HG03432 (cell line): Measurements from ENCODE around the gene FNDC11.

Source experiments
- ATAC-seq: cut with Tn5 transposase; IDR thresholded peaks from one replicate; pipeline ENCODE4 v1.9.1; 2021; ENCODE audit warnings: mild to moderate bottlenecking, moderate library complexity; ENCODE audit not compliant: unreplicated experiment

FNDC11 gene

GRCh38 chr20:63522981-63523611 lies 30.9 kb upstream of the FNDC11 start:
- no peak for ATAC-seq

- ATAC-seq, result no peak
Measured at GRCh38 chr20:63525185-63525584, 28.8 kb upstream of the FNDC11 start.

GRCh38 chr20:63525971-63526370 lies 28.0 kb upstream of the FNDC11 start:
- no peak for ATAC-seq

- no peak for ATAC-seq
Measured at GRCh38 chr20:63527184-63527583, 26.8 kb upstream of the FNDC11 start.

- ATAC-seq, result no peak
Measured at GRCh38 chr20:63529180-63529860, 24.6 kb upstream of the FNDC11 start.

GRCh38 chr20:63529861-63530787 lies 23.8 kb upstream of the FNDC11 start:
- ATAC-seq, result no peak

- ATAC-seq, result no peak
Measured at GRCh38 chr20:63530788-63531160, 23.2 kb upstream of the FNDC11 start.

GRCh38 chr20:63531686-63532448 lies 22.1 kb upstream of the FNDC11 start:
- no peak for ATAC-seq

- no peak for ATAC-seq
Measured at GRCh38 chr20:63532449-63532971, 21.4 kb upstream of the FNDC11 start.

- ATAC-seq, result no peak
Measured at GRCh38 chr20:63533388-63533787, 20.6 kb upstream of the FNDC11 start.

- ATAC-seq, result no peak
Measured at GRCh38 chr20:63533871-63534393, 20.0 kb upstream of the FNDC11 start.

- ATAC-seq, result no peak
Measured at GRCh38 chr20:63534427-63534830, 19.5 kb upstream of the FNDC11 start.

- ATAC-seq, result no peak
Measured at GRCh38 chr20:63534831-63535651, 18.9 kb upstream of the FNDC11 start.

GRCh38 chr20:63536241-63536977 lies 17.6 kb upstream of the FNDC11 start:
- no peak for ATAC-seq

- ATAC-seq, result peak; percentile 12
Measured at GRCh38 chr20:63536997-63537524, 16.9 kb upstream of the FNDC11 start, which contains the start of gene PTK6. PTK6 (minus strand) TSS chr20:63537376; CDS start chr20:63537314, 62 bp downstream.

GRCh38 chr20:63537525-63538203 lies 16.3 kb upstream of the FNDC11 start:
- peak; percentile 89 for ATAC-seq

GRCh38 chr20:63538204-63539091 lies 15.5 kb upstream of the FNDC11 start:
- no peak for ATAC-seq
